ENCODE results near the gene ALLC. TPM values are rescaled to one million over a fixed set of nuclear protein-coding genes. Genes with fewer than 3 reads are reported as not detected.

Gene ALLC
- total and polyA plus RNA-seq, 4 donors, result 0.09 to 1.4 (median 0.74) TPM

GRCh38 chr2:3745920-3746319 is 87.9 kb downstream of the ALLC start:
- Histone ChIP-seq H3K4me1 (ENCODE audit: control insufficient read depth in 4 of 4, insufficient read depth in 4 of 4, low read length in 3 of 4) (no peaks in the 10 kb centered on the region), H3K27ac (ENCODE audit: low read depth in 1 of 2, low read length in 2 of 2) (no peak overlapping the region), H3K4me3 (ENCODE audit: low read depth in 1 of 3, low read length in 3 of 3) (no peak overlapping the region), H3K9ac (ENCODE audit: low read depth in 1 of 2, low read length in 2 of 2) (no peak overlapping the region), H3K9me3 (ENCODE audit: control insufficient read depth in 4 of 4, low read length in 3 of 4) (no peaks in the 10 kb centered on the region), H3K36me3 (ENCODE audit: control insufficient read depth in 4 of 4, insufficient read depth in 3 of 4, low read depth in 1 of 4, low read length in 3 of 4) (no peaks in the 10 kb centered on the region), H3K27me3 (ENCODE audit: control insufficient read depth in 4 of 4, insufficient read depth in 4 of 4, low read length in 3 of 4) (no peaks in the 10 kb centered on the region)
- 72% methylated on average over 12 of the region's 12 CpGs for WGBS
- TF ChIP-seq FOXA2 (IDR thresholded peaks at IDR 0.05), result no peak
- TF ChIP-seq JUND (IDR thresholded peaks at IDR 0.05), result no peak
- TF ChIP-seq TAF1 (conservative IDR thresholded peaks at IDR 0.05), result no peak
- TF ChIP-seq, protein P1, sequence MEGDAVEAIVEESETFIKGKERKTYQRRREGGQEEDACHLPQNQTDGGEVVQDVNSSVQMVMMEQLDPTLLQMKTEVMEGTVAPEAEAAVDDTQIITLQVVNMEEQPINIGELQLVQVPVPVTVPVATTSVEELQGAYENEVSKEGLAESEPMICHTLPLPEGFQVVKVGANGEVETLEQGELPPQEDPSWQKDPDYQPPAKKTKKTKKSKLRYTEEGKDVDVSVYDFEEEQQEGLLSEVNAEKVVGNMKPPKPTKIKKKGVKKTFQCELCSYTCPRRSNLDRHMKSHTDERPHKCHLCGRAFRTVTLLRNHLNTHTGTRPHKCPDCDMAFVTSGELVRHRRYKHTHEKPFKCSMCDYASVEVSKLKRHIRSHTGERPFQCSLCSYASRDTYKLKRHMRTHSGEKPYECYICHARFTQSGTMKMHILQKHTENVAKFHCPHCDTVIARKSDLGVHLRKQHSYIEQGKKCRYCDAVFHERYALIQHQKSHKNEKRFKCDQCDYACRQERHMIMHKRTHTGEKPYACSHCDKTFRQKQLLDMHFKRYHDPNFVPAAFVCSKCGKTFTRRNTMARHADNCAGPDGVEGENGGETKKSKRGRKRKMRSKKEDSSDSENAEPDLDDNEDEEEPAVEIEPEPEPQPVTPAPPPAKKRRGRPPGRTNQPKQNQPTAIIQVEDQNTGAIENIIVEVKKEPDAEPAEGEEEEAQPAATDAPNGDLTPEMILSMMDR (IDR thresholded peaks at IDR 0.05; ENCODE audit: low read depth, low read length, missing input control), result no peak
- no peak for TF ChIP-seq RXRA (IDR thresholded peaks at IDR 0.05)
- no peak for TF ChIP-seq FOXA1 (IDR thresholded peaks at IDR 0.05)
- no peak for TF ChIP-seq GABPA (IDR thresholded peaks at IDR 0.05 in 1 of 2, conservative IDR thresholded peaks at IDR 0.05 in 1 of 2)
- TF ChIP-seq, protein P2, sequence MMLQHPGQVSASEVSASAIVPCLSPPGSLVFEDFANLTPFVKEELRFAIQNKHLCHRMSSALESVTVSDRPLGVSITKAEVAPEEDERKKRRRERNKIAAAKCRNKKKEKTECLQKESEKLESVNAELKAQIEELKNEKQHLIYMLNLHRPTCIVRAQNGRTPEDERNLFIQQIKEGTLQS (IDR thresholded peaks at IDR 0.05), result no peak
- TF ChIP-seq RAD21 (IDR thresholded peaks at IDR 0.05), result no peak
- no peak for TF ChIP-seq ZBTB33 (IDR thresholded peaks at IDR 0.05)
- no peak for DNase-seq (ENCODE audit: low spot score)

GRCh38 chr2:3747032-3747654 is 89.1 kb downstream of the ALLC start:
- no peak overlapping the region for H3K4me3 ChIP-seq (ENCODE audit: low read depth in 1 of 3, low read length in 3 of 3)
- no peak overlapping the region for H3K9ac ChIP-seq (ENCODE audit: low read depth in 1 of 2, low read length in 2 of 2)
- H3K4me1 ChIP-seq (ENCODE audit: control insufficient read depth in 4 of 4, insufficient read depth in 4 of 4, low read length in 3 of 4), result no peaks in the 10 kb centered on the region
- no peaks in the 10 kb centered on the region for H3K9me3 ChIP-seq (ENCODE audit: control insufficient read depth in 4 of 4, low read length in 3 of 4)
- H3K27me3 ChIP-seq (ENCODE audit: control insufficient read depth in 4 of 4, insufficient read depth in 4 of 4, low read length in 3 of 4), result no peaks in the 10 kb centered on the region
- no peak overlapping the region for H3K27ac ChIP-seq (ENCODE audit: low read depth in 1 of 2, low read length in 2 of 2)
- no peaks in the 10 kb centered on the region for H3K36me3 ChIP-seq (ENCODE audit: control insufficient read depth in 4 of 4, insufficient read depth in 3 of 4, low read depth in 1 of 4, low read length in 3 of 4)
- TF ChIP-seq, protein P3, sequence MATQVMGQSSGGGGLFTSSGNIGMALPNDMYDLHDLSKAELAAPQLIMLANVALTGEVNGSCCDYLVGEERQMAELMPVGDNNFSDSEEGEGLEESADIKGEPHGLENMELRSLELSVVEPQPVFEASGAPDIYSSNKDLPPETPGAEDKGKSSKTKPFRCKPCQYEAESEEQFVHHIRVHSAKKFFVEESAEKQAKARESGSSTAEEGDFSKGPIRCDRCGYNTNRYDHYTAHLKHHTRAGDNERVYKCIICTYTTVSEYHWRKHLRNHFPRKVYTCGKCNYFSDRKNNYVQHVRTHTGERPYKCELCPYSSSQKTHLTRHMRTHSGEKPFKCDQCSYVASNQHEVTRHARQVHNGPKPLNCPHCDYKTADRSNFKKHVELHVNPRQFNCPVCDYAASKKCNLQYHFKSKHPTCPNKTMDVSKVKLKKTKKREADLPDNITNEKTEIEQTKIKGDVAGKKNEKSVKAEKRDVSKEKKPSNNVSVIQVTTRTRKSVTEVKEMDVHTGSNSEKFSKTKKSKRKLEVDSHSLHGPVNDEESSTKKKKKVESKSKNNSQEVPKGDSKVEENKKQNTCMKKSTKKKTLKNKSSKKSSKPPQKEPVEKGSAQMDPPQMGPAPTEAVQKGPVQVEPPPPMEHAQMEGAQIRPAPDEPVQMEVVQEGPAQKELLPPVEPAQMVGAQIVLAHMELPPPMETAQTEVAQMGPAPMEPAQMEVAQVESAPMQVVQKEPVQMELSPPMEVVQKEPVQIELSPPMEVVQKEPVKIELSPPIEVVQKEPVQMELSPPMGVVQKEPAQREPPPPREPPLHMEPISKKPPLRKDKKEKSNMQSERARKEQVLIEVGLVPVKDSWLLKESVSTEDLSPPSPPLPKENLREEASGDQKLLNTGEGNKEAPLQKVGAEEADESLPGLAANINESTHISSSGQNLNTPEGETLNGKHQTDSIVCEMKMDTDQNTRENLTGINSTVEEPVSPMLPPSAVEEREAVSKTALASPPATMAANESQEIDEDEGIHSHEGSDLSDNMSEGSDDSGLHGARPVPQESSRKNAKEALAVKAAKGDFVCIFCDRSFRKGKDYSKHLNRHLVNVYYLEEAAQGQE (IDR thresholded peaks at IDR 0.05), result no peak
- WGBS, result 84% methylated on average over 20 of the region's 20 CpGs
- DNase-seq (ENCODE audit: low spot score), result no peak

Data from liver (tissue), 9 donors.